H9 (cell line): ENCODE data around the gene KPTN. TPM values are rescaled to one million over a fixed set of nuclear protein-coding genes. Genes with fewer than 3 reads are reported as not detected.
A peak's percentile ranks its signal among the peaks of the same experiment; 100 is the strongest.

Source experiments
- DNase-seq: peaks from one replicate; pipeline ENCODE4 v3.0.0-alpha.2; 2017
- H2AFZ ChIP-seq: one replicate; pipeline ENCODE4 v1.6.1; 2013; ENCODE audit warnings: mild to moderate bottlenecking, low read length, control low read depth, moderate library complexity
- H2AK5ac ChIP-seq: 2 replicates; pipeline ENCODE4 v1.6.1; 2013; ENCODE audit warnings: low read length, control low read depth, mixed read lengths; ENCODE audit not compliant: insufficient read length
- H2BK120ac ChIP-seq: one replicate; pipeline ENCODE4 v1.6.1; 2013; ENCODE audit warnings: low read depth, mild to moderate bottlenecking, low read length, control low read depth, inconsistent platforms; ENCODE audit not compliant: poor library complexity, severe bottlenecking
- H2BK12ac ChIP-seq: 2 replicates; pipeline ENCODE4 v1.6.1; 2013; ENCODE audit warnings: low read length, control low read depth, mixed read lengths, low read depth; ENCODE audit not compliant: insufficient read length
- H2BK15ac ChIP-seq: 2 replicates; pipeline ENCODE4 v1.6.1; 2013; ENCODE audit warnings: low read depth, low read length, control low read depth
- H2BK20ac ChIP-seq: one replicate; pipeline ENCODE4 v1.6.1; 2013; ENCODE audit warnings: low read depth, mild to moderate bottlenecking, low read length, control low read depth, inconsistent platforms; ENCODE audit not compliant: poor library complexity, severe bottlenecking
- H2BK5ac ChIP-seq: 2 replicates; pipeline ENCODE4 v1.6.1; 2013; ENCODE audit warnings: low read length, control low read depth, mixed read lengths; ENCODE audit not compliant: insufficient read length
- H3K14ac ChIP-seq: 2 replicates; pipeline ENCODE4 v1.6.1; 2013; ENCODE audit warnings: low read length, control low read depth; ENCODE audit not compliant: insufficient read depth
- H3K18ac ChIP-seq: 2 replicates; pipeline ENCODE4 v1.6.1; 2013; ENCODE audit warnings: low read depth, mild to moderate bottlenecking, mixed read lengths, low read length, control low read depth; ENCODE audit not compliant: insufficient read length
- H3K23ac ChIP-seq: 2 replicates; pipeline ENCODE4 v1.6.1; 2013; ENCODE audit warnings: low read length, control low read depth, mixed read lengths, low read depth; ENCODE audit not compliant: insufficient read length
- H3K23me2 ChIP-seq: 2 replicates; pipeline ENCODE4 v1.6.1; 2013; ENCODE audit warnings: low read depth, mild to moderate bottlenecking, mixed read lengths, low read length, control low read depth; ENCODE audit not compliant: insufficient read length, poor library complexity, severe bottlenecking
- H3K27ac ChIP-seq: 2 replicates; pipeline ENCODE4 v1.5.1; 2013; ENCODE audit warnings: low read length, control low read depth, mixed read lengths, low read depth; ENCODE audit not compliant: insufficient read length
- H3K27me3 ChIP-seq: 2 replicates; pipeline ENCODE4 v1.6.1; 2013; ENCODE audit warnings: low read length, control low read depth, inconsistent platforms; ENCODE audit not compliant: insufficient read depth
- H3K4ac ChIP-seq: 2 replicates; pipeline ENCODE4 v1.6.1; 2013; ENCODE audit warnings: low read depth, mild to moderate bottlenecking, control low read depth, inconsistent platforms, low read length, moderate library complexity
- H3K4me1 ChIP-seq: 2 replicates; pipeline ENCODE4 v1.6.1; 2013; ENCODE audit warnings: low read length, control low read depth, inconsistent platforms; ENCODE audit not compliant: insufficient read depth
- H3K4me2 ChIP-seq: 2 replicates; pipeline ENCODE4 v1.6.1; 2013; ENCODE audit warnings: low read length, control low read depth, mixed read lengths; ENCODE audit not compliant: insufficient read length, insufficient read depth
- H3K56ac ChIP-seq: 2 replicates; pipeline ENCODE4 v1.6.1; 2013; ENCODE audit warnings: low read depth, mild to moderate bottlenecking, mixed read lengths, low read length, control low read depth; ENCODE audit not compliant: insufficient read length
- H3K79me1 ChIP-seq: 2 replicates; pipeline ENCODE4 v1.6.1; 2013; ENCODE audit warnings: low read depth, mild to moderate bottlenecking, moderate library complexity, low read length, control low read depth, inconsistent platforms; ENCODE audit not compliant: insufficient read depth, poor library complexity, severe bottlenecking
- H3K79me2 ChIP-seq: 2 replicates; pipeline ENCODE4 v1.6.1; 2013; ENCODE audit warnings: low read length, control low read depth, inconsistent platforms; ENCODE audit not compliant: insufficient read depth
- H3K9ac ChIP-seq: 2 replicates; pipeline ENCODE4 v1.6.1; 2013; ENCODE audit warnings: low read length, control low read depth, mixed read lengths; ENCODE audit not compliant: insufficient read length; ENCODE audit errors: extremely low read depth
- H3K9me3 ChIP-seq: one replicate; pipeline ENCODE4 v1.6.1; 2013; ENCODE audit warnings: low read depth, low read length, inconsistent platforms; ENCODE audit not compliant: control insufficient read depth
- H3T11ph ChIP-seq: one replicate; pipeline ENCODE4 v1.6.1; 2013; ENCODE audit warnings: mild to moderate bottlenecking, low read length, control low read depth, inconsistent platforms
- H4K20me1 ChIP-seq: one replicate; pipeline ENCODE4 v1.6.1; 2013; ENCODE audit not compliant: control insufficient read depth, insufficient read length, insufficient read depth
- H4K5ac ChIP-seq: 2 replicates; pipeline ENCODE4 v1.6.1; 2013; ENCODE audit warnings: low read depth, mild to moderate bottlenecking, mixed read lengths, low read length, control low read depth; ENCODE audit not compliant: insufficient read length
- H4K8ac ChIP-seq: replicated peaks from 2 replicates; pipeline ENCODE4 v1.6.1; 2013; ENCODE audit warnings: low read length, control low read depth, mixed read lengths, low read depth; ENCODE audit not compliant: insufficient read length
- H4K91ac ChIP-seq: 2 replicates; pipeline ENCODE4 v1.6.1; 2013; ENCODE audit warnings: low read depth, mild to moderate bottlenecking, moderate library complexity, mixed read lengths, low read length, control low read depth; ENCODE audit not compliant: insufficient read length
- H3K27ac Mint-ChIP-seq, 3 experiments: 2 replicates in 2 of 3; 3 replicates in 1 of 3; pipeline ENCODE4 v1.8.0; 2020 to 2021; ENCODE audit warnings: mixed read lengths in 3 of 3, mild to moderate bottlenecking in 1 of 3, moderate library complexity in 1 of 3
- H3K27me3 Mint-ChIP-seq: 2 replicates; pipeline ENCODE4 v1.8.0; 2021; ENCODE audit warnings: low read depth, mild to moderate bottlenecking, moderate library complexity, mixed read lengths
- H3K36me3 Mint-ChIP-seq, 3 experiments: 2 replicates in 2 of 3; 3 replicates in 1 of 3; pipeline ENCODE4 v1.8.0; 2020 to 2021; ENCODE audit warnings: low read depth in 3 of 3, mixed read lengths in 3 of 3; ENCODE audit not compliant: insufficient read depth in 1 of 3
- H3K4me1 Mint-ChIP-seq, 2 experiments: 2 replicates each; pipeline ENCODE4 v1.8.0; 2020; ENCODE audit warnings: mixed read lengths in 2 of 2
- H3K4me3 Mint-ChIP-seq, 2 experiments: 2 replicates in 1 of 2; 3 replicates in 1 of 2; pipeline ENCODE4 v1.8.0; 2020 to 2021; ENCODE audit warnings: mild to moderate bottlenecking in 2 of 2, mixed read lengths in 2 of 2, moderate library complexity in 1 of 2
- H3K9me3 Mint-ChIP-seq, 2 experiments: 2 replicates in 1 of 2; 3 replicates in 1 of 2; pipeline ENCODE4 v1.8.0; 2020; ENCODE audit warnings: mild to moderate bottlenecking in 2 of 2, mixed read lengths in 2 of 2, moderate library complexity in 1 of 2
- WGBS: extraction: QIAGEN DNeasy Blood & Tissue Kit; methylation state at CpG from one replicate; pipeline ENCODE4 v1.1.7; 2013; ENCODE audit warnings: missing lambda C conversion rate, low lambda C conversion rate, mixed read lengths; ENCODE audit not compliant: insufficient read length; ENCODE audit errors: extremely low coverage; 5-methylcytosine and 5-hydroxymethylcytosine counted together
- total RNA-seq: library from RNA; stranded (reverse); gene quantifications from 2 replicates; pipeline ENCODE4 v1.2.1, GENCODE V29; 2021
- TF ChIP-seq, protein P1 (sequence below): fragments of 200-600 bp; sonication (generic); conservative IDR thresholded peaks from 3 replicates; pipeline ENCODE4 v1.8.0; 2021; ENCODE audit warnings: antibody characterized with exemption, mild to moderate bottlenecking

KPTN gene
- total RNA-seq, 1 experiment from 2014 or later, result 35.4 TPM

GRCh38 chr19:47512948-47513319 lies 28.9 kb upstream of the KPTN start:
- no peak overlapping the region for H3T11ph ChIP-seq
- no peaks in the 10 kb centered on the region for H3K9me3 Mint-ChIP-seq
- peaks cover 10% of the 10 kb centered on the region; the same call in 1 of the 2 replicates for H3K79me2 ChIP-seq
- no peaks in the 10 kb centered on the region for H3K4me1 ChIP-seq
- no peak overlapping the region for H3K27ac ChIP-seq
- peak overlapping the region; percentile 96 for H3K4me3 Mint-ChIP-seq
- TF ChIP-seq, protein P1, sequence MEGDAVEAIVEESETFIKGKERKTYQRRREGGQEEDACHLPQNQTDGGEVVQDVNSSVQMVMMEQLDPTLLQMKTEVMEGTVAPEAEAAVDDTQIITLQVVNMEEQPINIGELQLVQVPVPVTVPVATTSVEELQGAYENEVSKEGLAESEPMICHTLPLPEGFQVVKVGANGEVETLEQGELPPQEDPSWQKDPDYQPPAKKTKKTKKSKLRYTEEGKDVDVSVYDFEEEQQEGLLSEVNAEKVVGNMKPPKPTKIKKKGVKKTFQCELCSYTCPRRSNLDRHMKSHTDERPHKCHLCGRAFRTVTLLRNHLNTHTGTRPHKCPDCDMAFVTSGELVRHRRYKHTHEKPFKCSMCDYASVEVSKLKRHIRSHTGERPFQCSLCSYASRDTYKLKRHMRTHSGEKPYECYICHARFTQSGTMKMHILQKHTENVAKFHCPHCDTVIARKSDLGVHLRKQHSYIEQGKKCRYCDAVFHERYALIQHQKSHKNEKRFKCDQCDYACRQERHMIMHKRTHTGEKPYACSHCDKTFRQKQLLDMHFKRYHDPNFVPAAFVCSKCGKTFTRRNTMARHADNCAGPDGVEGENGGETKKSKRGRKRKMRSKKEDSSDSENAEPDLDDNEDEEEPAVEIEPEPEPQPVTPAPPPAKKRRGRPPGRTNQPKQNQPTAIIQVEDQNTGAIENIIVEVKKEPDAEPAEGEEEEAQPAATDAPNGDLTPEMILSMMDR, result no peak
- no peak overlapping the region for H2BK5ac ChIP-seq
- no peak overlapping the region for H3K56ac ChIP-seq
- H3K18ac ChIP-seq, result no peak overlapping the region
- DNase-seq, result no peak
- no peak overlapping the region for H2BK20ac ChIP-seq
- peaks cover 7% of the 10 kb centered on the region for H3K23me2 ChIP-seq
- H2BK120ac ChIP-seq, result no peak overlapping the region
- H3K14ac ChIP-seq, result no peak overlapping the region
- H2BK12ac ChIP-seq, result no peak overlapping the region
- H3K27me3 Mint-ChIP-seq, result no peaks in the 10 kb centered on the region
- H3K9me3 ChIP-seq, result no peaks in the 10 kb centered on the region
- H3K9ac ChIP-seq, result no peak overlapping the region
- H3K4me2 ChIP-seq, result no peak overlapping the region
- no peaks in the 10 kb centered on the region for H3K27me3 ChIP-seq
- no peak overlapping the region for H4K8ac ChIP-seq
- H2AK5ac ChIP-seq, result no peak overlapping the region
- H3K23ac ChIP-seq, result no peak overlapping the region
- peaks cover 0 to 4% (median 0%) of the 10 kb centered on the region in 3 experiments; a peak in 1 of 7 replicates for H3K36me3 Mint-ChIP-seq
- H2BK15ac ChIP-seq, result no peak overlapping the region
- H4K91ac ChIP-seq, result no peak overlapping the region
- no peak overlapping the region for H2AFZ ChIP-seq
- WGBS, result no CpG with 5 or more reads among the region's 8 CpGs
- peak overlapping the region; percentile 9 to 77 (median 36); a peak in 3 of 7 replicates for H3K27ac Mint-ChIP-seq
- H3K4ac ChIP-seq, result no peak overlapping the region
- H4K5ac ChIP-seq, result no peak overlapping the region
- H3K79me1 ChIP-seq, result peaks cover 9% of the 10 kb centered on the region
- H4K20me1 ChIP-seq, result no peaks in the 10 kb centered on the region
- H3K4me1 Mint-ChIP-seq, result peaks cover 23 to 33% of the 10 kb centered on the region in 2 experiments
